Measurements from ENCODE around the gene RAB5IF. TPM values are rescaled to one million over a fixed set of nuclear protein-coding genes. Genes with fewer than 3 reads are reported as not detected.
A peak's percentile ranks its signal among the peaks of the same experiment; 100 is the strongest.

RAB5IF gene
- total RNA-seq, 1 donor from 2014 or later = 54.9 TPM

- Mint-ChIP-seq H3K36me3 (ENCODE audit: low read depth) (peaks cover 60% of the 10 kb centered on the region), H3K27me3 (no peaks in the 10 kb centered on the region), H3K4me1 (peaks cover 16% of the 10 kb centered on the region), H3K27ac (peak overlapping the region; percentile 41), H3K4me3 (no peak overlapping the region), H3K9me3 (no peaks in the 10 kb centered on the region)
- CTCF ChIA-PET = no interaction called here
- POLR2A ChIA-PET = interaction anchor here (1.0 kb wide), 1 partner anchor 8 kb away, joined by 4 read pairs; no protein-coding TSS in a partner anchor
- no peak for TF ChIP-seq CTCF (IDR thresholded peaks at IDR 0.05)
- no peak for ATAC-seq (ENCODE audit: low read depth)
- no peak for DNase-seq
- intact Hi-C loops (cut with micrococcal nuclease) = no loop called here
Measured at GRCh38 chr20:36579996-36580545, 25.5 kb upstream of the RAB5IF start.

DNA sequence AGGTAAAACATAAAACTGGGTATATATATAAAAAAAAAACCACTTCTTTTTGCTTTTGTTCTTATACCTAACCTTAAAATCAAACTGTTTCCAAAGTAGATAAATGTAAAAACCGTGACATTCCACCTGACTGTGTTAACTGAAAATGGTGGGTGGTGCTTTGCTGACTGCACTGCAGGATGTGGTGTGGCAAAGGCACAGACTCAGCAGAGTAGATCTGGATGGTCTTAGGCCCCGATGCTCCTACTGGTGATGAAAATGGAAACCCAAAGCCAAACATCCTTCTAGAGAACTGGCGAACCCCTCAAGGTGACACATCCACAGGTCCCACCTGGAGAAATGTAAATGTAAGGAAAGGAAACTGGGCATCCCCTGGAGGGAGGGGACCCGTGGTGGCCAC is 23.3 kb upstream of the RAB5IF start:
- Mint-ChIP-seq H3K9me3 (no peaks in the 10 kb centered on the region), H3K36me3 (ENCODE audit: low read depth) (peaks cover 63% of the 10 kb centered on the region), H3K4me1 (peaks cover 11% of the 10 kb centered on the region), H3K27me3 (no peaks in the 10 kb centered on the region), H3K27ac (no peak overlapping the region), H3K4me3 (no peak overlapping the region)
- no peak for TF ChIP-seq CTCF (IDR thresholded peaks at IDR 0.05)
- CTCF ChIA-PET = no interaction called here
- ATAC-seq (ENCODE audit: low read depth) = no peak
- intact Hi-C loops (cut with micrococcal nuclease) = no loop called here
- POLR2A ChIA-PET = no interaction called here
- no peak for DNase-seq

DNA sequence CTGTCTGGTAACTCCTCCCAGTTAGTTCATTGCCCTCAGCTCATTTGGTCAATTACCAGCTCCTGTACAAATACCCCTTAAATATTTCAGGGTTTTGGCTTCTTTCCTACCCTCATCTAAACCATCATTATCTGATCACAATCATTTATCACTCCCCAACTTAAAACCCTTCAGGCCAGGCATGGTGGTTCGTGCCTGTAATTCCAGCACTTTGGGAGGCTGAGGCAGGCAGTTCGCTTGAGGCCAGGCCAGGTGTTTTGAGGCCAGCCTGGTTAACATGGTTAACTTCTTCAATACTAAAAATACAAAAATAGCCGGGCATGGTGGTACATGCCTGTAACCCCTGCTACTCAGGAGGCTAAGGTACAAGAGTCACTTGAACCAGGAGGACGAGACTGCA is 22.8 kb upstream of the RAB5IF start:
- DNase-seq = no peak
- H3K4me1 Mint-ChIP-seq = peaks cover 16% of the 10 kb centered on the region
- H3K9me3 Mint-ChIP-seq = no peaks in the 10 kb centered on the region
- no peak for TF ChIP-seq CTCF (IDR thresholded peaks at IDR 0.05)
- H3K36me3 Mint-ChIP-seq (ENCODE audit: low read depth) = peaks cover 68% of the 10 kb centered on the region
- POLR2A ChIA-PET = interaction anchor here (0.6 to 1.1 kb wide), 2 partner anchors 8 to 13 kb away, joined by 3 read pairs; no protein-coding TSS in a partner anchor
- ATAC-seq (ENCODE audit: low read depth) = no peak
- no peak overlapping the region for H3K27ac Mint-ChIP-seq
- H3K27me3 Mint-ChIP-seq = no peaks in the 10 kb centered on the region
- CTCF ChIA-PET = no interaction called here
- intact Hi-C loops (cut with micrococcal nuclease) = no loop called here
- no peak overlapping the region for H3K4me3 Mint-ChIP-seq

GRCh38 chr20:36584018-36584481 is 21.5 kb upstream of the RAB5IF start:
- Mint-ChIP-seq H3K4me1 (peaks cover 24% of the 10 kb centered on the region), H3K27ac (peak overlapping the region; percentile 32), H3K36me3 (ENCODE audit: low read depth) (peaks cover 61% of the 10 kb centered on the region), H3K9me3 (no peaks in the 10 kb centered on the region), H3K27me3 (no peaks in the 10 kb centered on the region), H3K4me3 (no peak overlapping the region)
- ChIA-PET CTCF (no interaction called here), POLR2A (interaction anchor here (1.5 kb wide), 1 partner anchor 10 kb away, joined by 6 read pairs; no protein-coding TSS in a partner anchor)
- DNase-seq = no peak
- no peak for ATAC-seq (ENCODE audit: low read depth)
- intact Hi-C loops (cut with micrococcal nuclease) = no loop called here
- no peak for TF ChIP-seq CTCF (IDR thresholded peaks at IDR 0.05)

- no peak overlapping the region for H3K27ac Mint-ChIP-seq
- TF ChIP-seq CTCF (IDR thresholded peaks at IDR 0.05) = no peak
- DNase-seq (no peak), ATAC-seq (ENCODE audit: low read depth) (no peak)
- H3K9me3 Mint-ChIP-seq = no peaks in the 10 kb centered on the region
- POLR2A ChIA-PET = interaction anchor here (0.6 to 8.6 kb wide), 3 partner anchors 9 to 296 kb away, joined by 7 to 66 read pairs (median 8); partner anchors contain the start of gene TGIF2
- peaks cover 25% of the 10 kb centered on the region for H3K4me1 Mint-ChIP-seq
- H3K27me3 Mint-ChIP-seq = no peaks in the 10 kb centered on the region
- no peak overlapping the region for H3K4me3 Mint-ChIP-seq
- intact Hi-C loops (cut with micrococcal nuclease) = no loop called here
- H3K36me3 Mint-ChIP-seq (ENCODE audit: low read depth) = peaks cover 58% of the 10 kb centered on the region
- CTCF ChIA-PET = interaction anchor here (0.7 kb wide), 1 partner anchor 11 kb away, joined by 3 read pairs; no protein-coding TSS in a partner anchor
Measured at GRCh38 chr20:36585410-36586125, 20.0 kb upstream of the RAB5IF start.

Measured in activated B cell treated with CpG ODN at 0.5 μM for 24 hours (primary cell).